Peyer's patch (tissue), 4 donors: ENCODE results near the gene SPATA12. TPM values are rescaled to one million over a fixed set of nuclear protein-coding genes. Genes with fewer than 3 reads are reported as not detected.

ENCODE experiments used
- DNase-seq, 3 donors: peaks; one replicate each; pipeline ENCODE4 v3.0.0-alpha.2; 2017 to 2019
- H3K27ac ChIP-seq, 4 donors: fragments of 200-600 bp; sonication (generic); one replicate each; pipeline ENCODE4 v1.5.1; 2016 to 2019
- H3K27me3 ChIP-seq, 2 donors: fragments of 200-600 bp; sonication (generic); one replicate each; pipeline ENCODE4 v1.5.1; 2019
- H3K36me3 ChIP-seq, 3 donors: fragments of 200-600 bp; sonication (generic); one replicate each; pipeline ENCODE4 v1.5.1; 2016 to 2019
- H3K4me1 ChIP-seq, 4 donors: fragments of 200-600 bp; sonication (generic); one replicate each; pipeline ENCODE4 v1.5.1; 2016 to 2019
- H3K4me3 ChIP-seq, 4 donors: fragments of 200-600 bp; sonication (generic); 1 replicate in 3 of 4; 2 replicates in 1 of 4; pipeline ENCODE4 v1.5.1; 2016 to 2019; ENCODE audit warnings: mild to moderate bottlenecking in 1 of 4
- H3K9me3 ChIP-seq, 4 donors: fragments of 200-600 bp; sonication (generic); one replicate each; pipeline ENCODE4 v1.5.1; 2016 to 2019; ENCODE audit warnings: mild to moderate bottlenecking in 1 of 4
- CTCF ChIP-seq, 6 experiments: fragments of 450-650 bp in 4 of 6; fragments of 200-600 bp in 2 of 6; sonication (generic) in 1 of 6; IDR thresholded peaks; one replicate each; pipeline ENCODE4 v1.5.1; 2017 to 2019; ENCODE audit warnings: antibody characterized with exemption in 6 of 6, mild to moderate bottlenecking in 3 of 6, moderate library complexity in 1 of 6
- POLR2A ChIP-seq, 2 donors: fragments of 450-650 bp; IDR thresholded peaks; one replicate each; pipeline ENCODE4 v1.5.1; 2017; ENCODE audit warnings: antibody characterized with exemption in 2 of 2, mild to moderate bottlenecking in 2 of 2, moderate library complexity in 2 of 2
- total RNA-seq, 4 donors: library from RNA; depleted of rRNA; stranded (reverse); fragments of >200 nt; gene quantifications; one replicate each; pipeline ENCODE4 v1.1.0, GENCODE V29; 2016

SPATA12 gene
- total RNA-seq, 4 donors from 2014 or later, result not detected

- Histone ChIP-seq H3K27me3 (no peaks in the 10 kb centered on the region), H3K4me1 (no peaks in the 10 kb centered on the region), H3K9me3 (no peaks in the 10 kb centered on the region), H3K27ac (no peak overlapping the region), H3K4me3 (no peak overlapping the region), H3K36me3 (no peaks in the 10 kb centered on the region)
- TF ChIP-seq CTCF (IDR thresholded peaks at IDR 0.05) (no peak), POLR2A (IDR thresholded peaks at IDR 0.05) (no peak)
- no peak for DNase-seq
Observed at GRCh38 chr3:57089043-57089442, 28.6 kb downstream of the SPATA12 start.

GRCh38 chr3:57091521-57092273 is 31.2 kb downstream of the SPATA12 start:
- no peak overlapping the region for H3K4me3 ChIP-seq
- H3K36me3 ChIP-seq, result no peaks in the 10 kb centered on the region
- TF ChIP-seq CTCF (IDR thresholded peaks at IDR 0.05), result no peak
- no peak for TF ChIP-seq POLR2A (IDR thresholded peaks at IDR 0.05)
- H3K27me3 ChIP-seq, result no peaks in the 10 kb centered on the region
- no peak for DNase-seq
- no peak overlapping the region for H3K27ac ChIP-seq
- no peaks in the 10 kb centered on the region for H3K9me3 ChIP-seq
- H3K4me1 ChIP-seq, result no peaks in the 10 kb centered on the region

GRCh38 chr3:57093489-57093888 is 33.0 kb downstream of the SPATA12 start:
- DNase-seq, result no peak
- Histone ChIP-seq H3K27ac (no peak overlapping the region), H3K27me3 (no peaks in the 10 kb centered on the region), H3K4me3 (no peak overlapping the region), H3K9me3 (no peaks in the 10 kb centered on the region), H3K36me3 (no peaks in the 10 kb centered on the region), H3K4me1 (no peaks in the 10 kb centered on the region)
- TF ChIP-seq POLR2A (IDR thresholded peaks at IDR 0.05) (no peak), CTCF (IDR thresholded peaks at IDR 0.05) (no peak)

GRCh38 chr3:57093971-57094535 is 33.6 kb downstream of the SPATA12 start:
- no peaks in the 10 kb centered on the region for H3K27me3 ChIP-seq
- no peaks in the 10 kb centered on the region for H3K36me3 ChIP-seq
- no peak for TF ChIP-seq POLR2A (IDR thresholded peaks at IDR 0.05)
- TF ChIP-seq CTCF (IDR thresholded peaks at IDR 0.05), result no peak
- no peak for DNase-seq
- H3K4me1 ChIP-seq, result no peaks in the 10 kb centered on the region
- no peaks in the 10 kb centered on the region for H3K9me3 ChIP-seq
- H3K27ac ChIP-seq, result no peak overlapping the region
- no peak overlapping the region for H3K4me3 ChIP-seq

- TF ChIP-seq CTCF (IDR thresholded peaks at IDR 0.05) (no peak), POLR2A (IDR thresholded peaks at IDR 0.05) (no peak)
- Histone ChIP-seq H3K4me1 (no peaks in the 10 kb centered on the region), H3K27ac (no peak overlapping the region), H3K27me3 (no peaks in the 10 kb centered on the region), H3K4me3 (no peak overlapping the region), H3K36me3 (no peaks in the 10 kb centered on the region), H3K9me3 (no peaks in the 10 kb centered on the region)
- no peak for DNase-seq
Observed at GRCh38 chr3:57094575-57094974, 34.1 kb downstream of the SPATA12 start.
